Fibroblast of mammary gland (primary cell): ENCODE data around the gene FAM229A.

Experiments used
- DNase-seq: peaks from one replicate; pipeline ENCODE4 v3.0.0-alpha.2; 2010; ENCODE audit warnings: low read depth
- H3K4me3 ChIP-seq: 2 replicates; pipeline ENCODE4 v1.5.1; 2011; ENCODE audit warnings: low read depth, mild to moderate bottlenecking, low read length, moderate library complexity; ENCODE audit not compliant: control insufficient read depth
- TF ChIP-seq, protein P1 (sequence below): conservative IDR thresholded peaks from 2 replicates; pipeline ENCODE4 v1.5.1; 2011; ENCODE audit warnings: low read depth, low read length, inconsistent platforms; ENCODE audit not compliant: control insufficient read depth, insufficient read depth

The FAM229A gene

DNA sequence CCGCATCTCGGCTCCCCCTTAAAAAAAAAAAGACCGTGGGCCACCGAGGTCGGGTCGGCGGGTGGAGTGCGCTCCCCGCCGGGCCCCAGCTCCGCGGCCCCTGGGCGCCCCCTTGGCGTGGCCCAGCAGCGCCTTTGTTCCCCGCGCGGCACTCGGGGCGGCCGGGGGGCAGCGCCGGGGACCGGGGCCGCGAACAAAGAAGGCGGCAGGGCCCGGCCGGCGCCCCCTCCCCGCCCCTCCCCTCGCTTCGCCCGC lies 26.8 kb downstream of the FAM229A start:
- TF ChIP-seq, protein P1, sequence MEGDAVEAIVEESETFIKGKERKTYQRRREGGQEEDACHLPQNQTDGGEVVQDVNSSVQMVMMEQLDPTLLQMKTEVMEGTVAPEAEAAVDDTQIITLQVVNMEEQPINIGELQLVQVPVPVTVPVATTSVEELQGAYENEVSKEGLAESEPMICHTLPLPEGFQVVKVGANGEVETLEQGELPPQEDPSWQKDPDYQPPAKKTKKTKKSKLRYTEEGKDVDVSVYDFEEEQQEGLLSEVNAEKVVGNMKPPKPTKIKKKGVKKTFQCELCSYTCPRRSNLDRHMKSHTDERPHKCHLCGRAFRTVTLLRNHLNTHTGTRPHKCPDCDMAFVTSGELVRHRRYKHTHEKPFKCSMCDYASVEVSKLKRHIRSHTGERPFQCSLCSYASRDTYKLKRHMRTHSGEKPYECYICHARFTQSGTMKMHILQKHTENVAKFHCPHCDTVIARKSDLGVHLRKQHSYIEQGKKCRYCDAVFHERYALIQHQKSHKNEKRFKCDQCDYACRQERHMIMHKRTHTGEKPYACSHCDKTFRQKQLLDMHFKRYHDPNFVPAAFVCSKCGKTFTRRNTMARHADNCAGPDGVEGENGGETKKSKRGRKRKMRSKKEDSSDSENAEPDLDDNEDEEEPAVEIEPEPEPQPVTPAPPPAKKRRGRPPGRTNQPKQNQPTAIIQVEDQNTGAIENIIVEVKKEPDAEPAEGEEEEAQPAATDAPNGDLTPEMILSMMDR = no peak
- peak overlapping the region; percentile 40 for H3K4me3 ChIP-seq
- no peak for DNase-seq

DNA sequence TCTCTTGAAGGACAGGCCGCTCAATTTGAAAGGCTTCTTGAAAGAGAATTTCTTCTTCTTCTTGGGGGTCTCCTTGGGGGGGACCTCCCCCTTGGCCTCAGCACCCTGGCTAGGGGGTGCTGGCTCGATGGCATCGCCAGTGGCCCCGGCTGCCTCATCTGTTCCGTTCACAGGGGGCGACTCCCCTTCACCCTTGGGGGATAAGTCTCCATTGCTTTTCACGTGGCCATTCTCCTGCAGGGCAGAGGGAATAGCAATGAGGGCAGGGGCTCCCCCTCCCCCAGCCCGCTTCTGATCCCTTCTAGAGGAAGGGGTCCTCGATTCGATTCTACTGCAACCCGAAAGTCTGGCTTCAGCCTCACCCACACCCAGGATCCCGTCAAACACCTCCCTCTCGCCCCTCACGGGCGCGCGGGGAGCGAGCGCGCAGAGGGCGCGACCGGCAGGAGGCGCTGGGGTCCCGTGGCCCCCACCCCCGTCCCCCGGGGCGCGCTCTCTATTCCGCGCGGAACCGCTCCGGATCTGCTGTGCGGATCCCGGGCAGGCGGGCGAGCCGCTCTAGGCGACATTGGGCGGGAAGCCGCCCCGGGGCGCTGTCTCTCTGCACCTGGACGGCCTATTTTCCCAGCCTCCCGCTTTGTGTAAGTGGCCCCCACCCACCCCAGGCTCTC lies 27.3 kb downstream of the FAM229A start:
- peak overlapping the region; percentile 40 for H3K4me3 ChIP-seq
- TF ChIP-seq, protein P1 = peak; percentile 37
- DNase-seq = no peak

DNA sequence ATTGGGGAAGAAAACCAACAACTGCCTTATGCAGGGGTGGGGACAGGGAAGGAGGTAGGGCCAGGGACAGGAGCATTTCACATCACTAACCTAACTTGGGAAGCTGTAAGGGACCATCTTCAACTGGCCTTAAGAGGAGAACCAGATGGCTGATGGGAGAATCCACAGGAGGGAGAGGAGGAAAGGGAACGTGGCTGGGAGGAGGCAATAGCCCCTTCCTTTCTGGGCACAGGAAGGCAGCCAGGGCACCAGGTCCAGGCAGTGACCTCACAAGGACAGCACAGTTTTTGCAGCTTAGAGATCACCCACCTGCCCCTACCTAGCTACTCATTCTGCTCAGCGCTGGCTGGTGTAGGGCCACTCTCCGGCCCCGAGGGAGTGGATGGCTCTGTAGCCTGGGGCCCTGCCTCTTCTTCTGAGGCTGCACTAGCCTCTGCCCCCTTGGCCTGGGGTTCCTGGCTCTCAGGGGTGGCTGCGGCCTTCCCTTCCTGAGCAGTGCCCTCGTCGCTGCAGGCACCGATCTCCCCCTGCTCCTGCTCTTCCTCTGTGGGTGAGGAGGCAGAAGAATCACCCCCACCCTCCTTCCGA lies 27.9 kb downstream of the FAM229A start:
- no peak for DNase-seq
- TF ChIP-seq, protein P1 = no peak
- H3K4me3 ChIP-seq = peak overlapping the region; percentile 40

DNA sequence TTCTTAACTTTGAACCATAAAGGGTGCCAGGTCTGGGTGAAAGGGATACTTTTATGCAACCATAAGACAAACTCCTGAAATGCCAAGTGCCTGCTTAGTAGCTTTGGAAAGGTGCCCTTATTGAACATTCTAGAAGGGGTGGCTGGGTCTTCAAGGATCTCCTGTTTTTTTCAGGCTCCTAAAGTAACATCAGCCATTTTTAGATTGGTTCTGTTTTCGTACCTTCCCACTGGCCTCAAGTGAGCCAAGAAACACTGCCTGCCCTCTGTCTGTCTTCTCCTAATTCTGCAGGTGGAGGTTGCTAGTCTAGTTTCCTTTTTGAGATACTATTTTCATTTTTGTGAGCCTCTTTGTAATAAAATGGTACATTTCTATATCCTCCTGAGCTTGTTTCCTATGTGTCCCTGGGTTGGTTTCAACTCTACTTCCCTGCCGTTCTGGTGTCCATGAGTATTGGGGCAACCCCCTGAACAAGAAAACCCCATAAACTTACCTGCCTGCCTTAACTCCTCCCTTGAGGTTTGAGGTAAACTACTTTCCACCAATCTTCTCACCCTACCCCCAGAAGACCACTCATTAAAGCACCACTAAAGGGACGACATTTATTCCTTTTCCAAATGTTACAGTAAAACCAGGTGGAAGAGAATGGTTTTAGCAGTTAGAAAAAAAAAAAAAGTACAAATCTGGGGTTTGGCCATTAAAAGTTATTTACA lies 28.9 kb downstream of the FAM229A start:
- H3K4me3 ChIP-seq = no peak overlapping the region
- no peak for DNase-seq
- TF ChIP-seq, protein P1 = no peak

DNA sequence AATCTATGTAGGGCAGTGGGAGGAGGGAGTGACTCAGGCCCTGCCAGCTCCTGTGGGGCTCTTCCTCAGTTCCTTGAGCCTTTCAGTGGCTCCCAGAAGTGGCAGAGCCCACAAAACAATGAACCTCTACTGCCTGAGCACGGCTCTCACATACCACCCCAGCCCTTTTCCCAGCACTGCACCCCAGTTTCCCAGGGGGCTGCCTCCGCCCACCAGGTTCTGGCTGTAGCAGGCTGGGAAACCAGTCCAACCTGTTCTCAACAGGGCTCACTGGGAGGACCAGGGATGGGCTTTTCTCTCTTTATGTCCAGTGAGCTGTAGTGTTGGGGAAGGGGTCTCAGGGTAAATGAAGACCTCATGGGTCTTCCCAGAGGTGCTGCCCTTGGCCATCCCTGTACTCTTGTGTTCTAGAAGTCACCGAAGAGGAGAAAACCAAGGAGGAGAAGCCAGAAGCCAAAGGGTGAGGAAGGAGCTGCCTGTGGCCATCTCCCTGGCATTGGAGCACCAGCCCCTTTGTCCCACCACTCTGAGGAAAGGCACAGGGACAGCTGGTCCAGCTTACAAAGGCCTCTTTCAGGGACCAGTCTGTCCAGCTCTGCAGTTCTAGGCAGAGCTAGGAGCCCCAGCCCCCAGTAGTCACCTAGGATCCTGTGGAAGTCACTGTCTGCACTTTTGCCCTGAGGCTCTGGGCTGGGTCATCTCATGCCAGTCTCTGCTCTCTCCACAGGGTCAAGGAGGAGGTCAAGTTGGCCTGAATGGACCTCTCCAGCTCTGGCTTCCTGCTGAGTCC lies 29.8 kb downstream of the FAM229A start:
- TF ChIP-seq, protein P1 = no peak
- H3K4me3 ChIP-seq = no peak overlapping the region
- DNase-seq = no peak

DNA sequence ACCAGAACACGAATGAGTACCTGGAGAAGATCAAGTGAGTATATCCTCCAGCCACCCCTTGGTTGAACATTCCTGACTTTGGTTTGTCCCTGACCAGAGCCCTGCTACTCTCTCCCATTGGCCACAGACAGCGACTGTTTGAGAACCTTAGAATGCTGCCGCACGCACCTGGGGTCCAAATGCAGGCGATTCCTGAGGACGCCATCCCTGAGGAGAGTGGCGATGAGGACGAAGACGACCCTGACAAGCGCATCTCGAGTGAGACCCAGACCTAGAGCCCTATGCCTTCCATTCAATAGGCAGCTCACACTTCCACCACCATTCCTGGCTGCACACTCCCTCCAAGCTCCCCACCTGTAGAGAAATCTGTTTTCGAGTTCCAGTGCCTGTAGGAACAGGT lies 30.7 kb downstream of the FAM229A start:
- H3K4me3 ChIP-seq = no peak overlapping the region
- no peak for DNase-seq
- TF ChIP-seq, protein P1 = no peak
